ENCODE measurements around the gene SLC51A.

GRCh38 chr3:196238612-196239560 is 22.6 kb downstream of the SLC51A start:
- TF ChIP-seq CTCF (IDR thresholded peaks at IDR 0.05 in 8 of 11, conservative IDR thresholded peaks at IDR 0.05 in 3 of 11) (no peak), POLR2A (IDR thresholded peaks at IDR 0.05) (no peak), POLR2AphosphoS5 (IDR thresholded peaks at IDR 0.05) (peak in 1 of 3 donors; percentile 38)

Measured in spleen (tissue), 7 donors.